ENCODE results near the gene LY6G6C. TPM values are rescaled to one million over a fixed set of nuclear protein-coding genes. Genes with fewer than 3 reads are reported as not detected.

The LY6G6C gene
- total RNA-seq, 1 donor from 2014 or later: not detected

DNA sequence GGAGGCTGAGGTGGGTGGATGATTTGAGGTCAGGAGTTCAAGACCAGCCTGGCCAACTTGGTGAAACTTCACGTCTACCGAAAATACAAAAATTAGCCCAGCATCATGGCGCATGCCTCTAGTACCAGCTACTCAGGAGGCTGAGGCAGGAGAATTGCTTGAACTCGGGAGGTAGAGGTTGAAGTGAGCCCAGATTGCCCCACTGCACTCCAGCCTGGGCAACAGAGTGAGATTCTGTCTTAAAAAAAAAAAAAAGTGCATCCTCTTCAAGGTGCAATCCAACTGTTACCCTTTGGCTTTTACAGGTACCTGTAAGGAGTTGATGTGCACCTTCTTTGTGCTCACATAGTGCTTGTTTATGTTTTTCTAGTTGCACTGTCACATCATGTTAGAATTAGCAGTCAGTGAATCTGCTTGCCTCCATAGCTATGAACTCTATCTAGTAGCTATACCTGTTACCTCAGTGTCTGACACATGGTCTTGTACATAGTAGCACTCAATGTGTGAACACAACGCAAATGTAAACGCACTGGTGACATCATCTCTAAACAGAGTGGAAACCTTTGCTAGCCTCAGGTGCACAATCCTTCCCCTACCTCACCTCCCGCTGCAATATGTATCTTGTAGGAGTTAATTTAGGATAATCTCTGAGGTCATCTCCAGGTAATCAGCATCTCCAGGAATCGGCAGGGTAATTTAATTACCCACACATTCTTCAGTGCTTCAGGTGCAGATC, 27.9 kb upstream of the LY6G6C start:
- DNase-seq (no peak), ATAC-seq (ENCODE audit: poor library complexity) (no peak)
- intact Hi-C loops (cut with DNase I): no loop called here

DNA sequence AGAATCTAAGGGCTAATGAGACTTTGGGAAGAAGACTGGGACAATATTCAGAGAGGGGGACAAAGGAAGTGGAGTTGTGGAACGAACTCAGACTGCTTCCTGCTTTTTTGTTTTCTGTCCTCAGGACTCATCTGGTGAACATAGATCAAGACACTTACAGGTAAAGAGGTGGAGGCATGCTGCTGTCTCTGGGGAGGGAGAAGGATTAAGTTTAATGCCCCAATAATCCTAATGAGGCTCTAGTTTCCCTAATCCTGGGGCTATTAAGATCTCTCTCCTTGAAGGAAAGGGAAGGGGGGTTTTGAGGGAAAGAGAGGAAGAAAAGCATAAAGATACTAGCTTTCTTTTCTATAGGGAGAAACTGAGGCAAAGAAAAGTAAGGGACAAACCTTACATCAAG, 22.9 kb upstream of the LY6G6C start:
- intact Hi-C loops (cut with DNase I): no loop called here
- no peak for ATAC-seq (ENCODE audit: poor library complexity)
- no peak for DNase-seq

- intact Hi-C loops (cut with DNase I): no loop called here
- ATAC-seq (ENCODE audit: poor library complexity) (no peak), DNase-seq (no peak)
Measured at GRCh38 chr6:31742894-31743293, 21.3 kb upstream of the LY6G6C start.

- ATAC-seq (ENCODE audit: poor library complexity) (no peak), DNase-seq (no peak)
- intact Hi-C loops (cut with DNase I): no loop called here
Measured at GRCh38 chr6:31741815-31742214, 20.3 kb upstream of the LY6G6C start.

- DNase-seq (peak; percentile 53), ATAC-seq (ENCODE audit: poor library complexity) (peak; percentile 1)
- intact Hi-C loops (cut with DNase I): no loop called here
Measured at GRCh38 chr6:31740397-31741223, 19.1 kb upstream of the LY6G6C start.

GRCh38 chr6:31739639-31740396, 18.3 kb upstream of the LY6G6C start, which contains the start of gene MSH5:
MSH5 (plus strand) TSS chr6:31740005; CDS start chr6:31740467, 462 bp downstream.
- DNase-seq (peak; percentile 99), ATAC-seq (ENCODE audit: poor library complexity) (peak; percentile 95)
- intact Hi-C loops (cut with DNase I): loop anchor here (5.0 to 10.0 kb wide), 2 partner anchors 38 to 95 kb away; partner anchors contain the start of gene ABHD16A

GRCh38 chr6:31737991-31738979, 16.7 kb upstream of the LY6G6C start:
- DNase-seq: no peak
- ATAC-seq (ENCODE audit: poor library complexity): no peak
- intact Hi-C loops (cut with DNase I): loop anchor here (5.0 to 10.0 kb wide), 2 partner anchors 36 to 97 kb away; partner anchors contain the start of gene ABHD16A

DNA sequence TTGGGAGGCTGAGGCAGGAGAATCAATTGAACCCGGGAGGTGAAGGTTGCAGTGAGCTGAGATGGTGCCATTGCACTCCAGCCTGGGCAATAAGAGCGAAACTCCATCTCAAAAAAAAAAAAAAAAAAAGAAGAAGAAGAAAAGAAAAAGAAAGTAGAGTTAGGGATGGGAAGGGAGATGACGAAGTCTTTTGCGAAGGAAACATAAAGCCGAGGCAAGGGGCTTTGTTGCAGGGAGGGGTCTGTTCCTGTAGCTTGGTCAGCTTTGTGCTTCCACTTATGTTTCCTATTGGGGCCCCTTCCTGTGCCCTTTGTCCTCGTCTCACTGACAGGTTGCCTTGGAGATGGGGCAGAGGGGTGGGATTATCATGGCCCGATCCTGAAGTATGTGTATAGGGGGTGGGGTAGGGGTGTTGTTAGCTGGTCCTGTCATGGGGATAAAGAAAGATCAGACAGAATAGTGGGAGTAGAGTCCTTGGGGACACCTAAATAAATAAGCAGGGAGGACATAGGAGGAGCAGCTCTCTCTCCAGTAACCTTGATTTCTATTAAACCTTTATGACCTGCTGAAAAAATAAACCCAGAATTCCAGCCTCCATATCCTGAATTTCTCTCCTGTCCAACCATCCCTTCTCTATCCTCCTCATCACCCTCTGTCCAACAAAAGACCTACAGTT, 15.9 kb upstream of the LY6G6C start:
- DNase-seq (no peak), ATAC-seq (ENCODE audit: poor library complexity) (no peak)
- intact Hi-C loops (cut with DNase I): loop anchor here (5.0 to 10.0 kb wide), 2 partner anchors 35 to 97 kb away; partner anchors contain the start of gene ABHD16A

DNA sequence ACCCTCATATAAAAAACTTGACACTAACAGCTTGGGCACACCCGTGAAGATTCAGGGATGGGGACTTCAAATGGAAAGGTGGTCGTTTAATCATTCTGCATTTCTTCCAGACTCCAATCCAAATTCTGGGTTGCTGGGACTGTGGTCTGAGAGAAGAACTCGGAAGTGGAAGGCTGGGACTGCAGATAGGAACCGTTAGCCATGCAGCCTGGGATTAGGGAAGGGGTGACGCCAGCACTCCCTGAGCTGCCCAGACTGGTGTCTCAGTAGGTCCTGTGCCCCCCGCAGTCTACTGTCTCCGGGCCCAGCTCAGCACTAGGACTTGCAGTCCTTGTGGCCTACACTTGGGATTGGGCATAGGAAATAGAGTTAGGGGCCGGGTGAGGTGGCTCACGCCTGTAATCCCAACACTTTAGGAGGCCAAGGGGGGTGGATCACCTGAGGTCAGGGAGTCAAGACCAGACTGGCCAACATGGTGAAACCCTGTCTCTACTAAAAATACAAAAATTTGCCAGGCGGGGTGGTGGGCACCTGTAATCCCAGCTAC, 15.3 kb upstream of the LY6G6C start:
- intact Hi-C loops (cut with DNase I): loop anchor here (5.0 to 10.0 kb wide), 2 partner anchors 35 to 98 kb away; partner anchors contain the start of gene ABHD16A
- DNase-seq (no peak), ATAC-seq (ENCODE audit: poor library complexity) (no peak)

DNA sequence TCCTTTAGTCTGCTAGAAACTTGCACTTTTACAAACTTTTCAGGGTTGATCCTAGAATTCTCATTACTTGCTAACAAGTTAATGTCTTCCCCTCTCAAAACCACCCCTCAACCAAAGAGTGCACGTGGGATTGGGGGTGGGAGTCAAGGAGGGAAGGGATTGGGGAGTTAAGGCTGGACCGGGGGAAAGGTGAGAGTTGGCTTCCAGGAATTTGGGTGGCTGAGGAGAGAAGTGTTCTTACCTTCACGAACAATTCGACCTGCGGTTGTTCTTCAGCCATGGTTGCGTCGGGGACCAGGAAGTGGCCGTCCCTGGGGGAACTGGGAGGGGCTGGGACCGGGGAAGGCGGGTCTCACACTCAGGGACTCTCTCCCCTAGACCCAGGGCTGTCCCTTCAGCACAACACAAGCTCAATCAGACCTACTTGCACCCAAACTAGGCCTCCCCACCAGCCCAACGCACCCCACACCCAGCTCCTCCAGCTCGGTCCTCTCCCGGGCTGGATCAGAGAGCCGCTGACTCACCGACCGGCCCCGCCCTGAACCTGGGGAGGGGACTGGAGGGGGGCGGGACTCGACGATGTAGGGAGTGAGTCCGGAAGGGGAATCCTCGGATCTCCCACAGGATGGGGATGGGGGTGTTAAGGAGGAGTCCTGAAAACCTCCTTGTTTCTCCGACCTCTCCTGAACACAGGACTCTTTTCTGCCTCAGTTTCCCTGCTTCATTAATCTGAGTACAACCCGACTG, 14.6 kb upstream of the LY6G6C start, which contains the start of gene CLIC1:
TSS of gene CLIC1 (minus strand) at position 510 of the 747 bp plus-strand sequence. CDS start at position 280, 230 bp downstream.
- DNase-seq (peak; percentile 91), ATAC-seq (ENCODE audit: poor library complexity) (peak; percentile 72)
- intact Hi-C loops (cut with DNase I): loop anchor here (5.0 to 10.0 kb wide), 2 partner anchors 34 to 99 kb away; partner anchors contain the start of gene ABHD16A

GRCh38 chr6:31734821-31735406, 13.4 kb upstream of the LY6G6C start:
- intact Hi-C loops (cut with DNase I): loop anchor here (5.0 to 10.0 kb wide), 2 partner anchors 33 to 100 kb away; partner anchors contain the start of gene ABHD16A
- DNase-seq: peak; percentile 63
- no peak for ATAC-seq (ENCODE audit: poor library complexity)

DNA sequence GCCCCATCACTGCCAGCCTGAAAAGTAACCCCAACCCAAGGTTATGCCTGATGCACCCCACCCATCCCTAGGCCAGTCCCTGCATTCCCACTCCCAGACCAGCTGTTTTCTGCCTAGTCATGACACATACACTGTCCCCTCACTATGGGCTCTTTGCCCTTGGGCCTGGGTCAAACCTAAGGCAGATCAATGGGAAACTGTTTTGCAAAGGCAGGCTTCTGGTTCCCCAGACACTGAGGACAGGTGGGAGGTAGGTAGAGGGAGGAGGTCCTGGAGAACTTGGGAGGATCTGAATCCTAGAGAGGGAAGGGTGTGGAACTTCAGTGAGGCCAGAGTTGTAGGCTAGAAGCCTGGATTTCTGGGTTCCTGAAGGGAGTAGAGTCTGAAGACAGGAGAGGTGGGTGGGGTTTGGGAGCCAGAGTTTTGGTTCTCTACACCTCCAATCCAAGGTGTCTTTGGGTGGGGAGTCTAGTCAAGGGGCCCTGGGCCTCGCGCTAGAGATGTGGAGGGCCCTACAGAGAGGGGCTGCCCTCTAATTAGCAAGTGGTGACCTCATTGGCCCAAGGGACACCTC, 12.8 kb upstream of the LY6G6C start:
- no peak for ATAC-seq (ENCODE audit: poor library complexity)
- intact Hi-C loops (cut with DNase I): loop anchor here (10.0 kb wide), 1 partner anchor 100 kb away; no protein-coding TSS in a partner anchor
- DNase-seq: no peak

GRCh38 chr6:31733734-31734133, 12.2 kb upstream of the LY6G6C start:
- DNase-seq (no peak), ATAC-seq (ENCODE audit: poor library complexity) (no peak)
- intact Hi-C loops (cut with DNase I): loop anchor here (10.0 kb wide), 1 partner anchor 101 kb away; no protein-coding TSS in a partner anchor

DNA sequence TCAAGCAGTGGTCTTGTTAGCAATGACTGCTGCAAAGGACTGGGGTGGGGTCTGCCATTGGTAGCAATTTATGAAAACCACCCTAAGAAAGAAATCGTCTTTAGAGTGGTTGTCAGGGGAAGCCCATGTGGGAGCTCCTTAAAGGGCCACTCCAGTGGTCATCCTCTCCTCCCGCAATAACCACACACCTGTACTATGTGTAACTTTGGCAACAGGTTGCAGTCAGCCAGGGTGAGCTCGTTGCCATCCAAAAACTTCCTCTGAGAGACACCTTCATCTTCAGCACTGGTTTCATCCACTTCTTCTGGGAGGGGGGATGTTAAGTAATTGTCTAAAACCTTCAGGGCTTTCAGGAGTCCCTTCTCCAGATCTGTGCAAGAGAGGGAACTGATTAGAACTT, 10.5 kb upstream of the LY6G6C start:
- intact Hi-C loops (cut with DNase I): loop anchor here (10.0 kb wide), 1 partner anchor 103 kb away; no protein-coding TSS in a partner anchor

DNA sequence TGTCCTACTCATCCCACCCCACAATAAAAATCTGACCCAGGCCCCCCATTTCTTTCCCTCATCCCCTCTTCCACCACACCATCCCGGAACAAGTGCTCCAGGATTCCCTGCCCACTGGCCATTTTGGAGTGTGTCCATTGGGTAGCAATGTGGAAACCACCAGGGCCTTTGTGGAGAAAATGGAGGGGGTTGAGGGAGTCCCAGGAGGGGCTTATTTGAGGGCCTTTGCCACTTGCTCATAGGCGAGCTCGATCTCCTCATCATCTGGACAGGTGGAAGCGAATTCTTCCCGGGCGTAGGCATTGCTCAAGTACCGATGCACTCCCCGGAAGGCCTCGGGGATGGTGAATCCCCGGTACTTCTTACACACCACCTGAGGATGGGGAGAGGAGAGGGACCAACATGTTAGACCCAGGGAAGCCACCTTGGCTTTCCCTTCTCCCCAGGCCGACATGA, 9.1 kb upstream of the LY6G6C start:
- no peak for ATAC-seq (ENCODE audit: poor library complexity)
- intact Hi-C loops (cut with DNase I): loop anchor here (10.0 kb wide), 1 partner anchor 104 kb away; no protein-coding TSS in a partner anchor
- DNase-seq: no peak

More for the DNA sequence above, 10.5 kb upstream of the LY6G6C start:
- no peak for ATAC-seq (ENCODE audit: poor library complexity)
- DNase-seq: no peak

Measured in Right ventricle myocardium superior (tissue), 1 donor.